ENCODE data around the gene GFRA3.
"Not testable (repeated sequence)": the region's sequence is repeated elsewhere in the genome, so short reads cannot be mapped to it uniquely, and the experiment has no call there.

The GFRA3 gene, protein sequence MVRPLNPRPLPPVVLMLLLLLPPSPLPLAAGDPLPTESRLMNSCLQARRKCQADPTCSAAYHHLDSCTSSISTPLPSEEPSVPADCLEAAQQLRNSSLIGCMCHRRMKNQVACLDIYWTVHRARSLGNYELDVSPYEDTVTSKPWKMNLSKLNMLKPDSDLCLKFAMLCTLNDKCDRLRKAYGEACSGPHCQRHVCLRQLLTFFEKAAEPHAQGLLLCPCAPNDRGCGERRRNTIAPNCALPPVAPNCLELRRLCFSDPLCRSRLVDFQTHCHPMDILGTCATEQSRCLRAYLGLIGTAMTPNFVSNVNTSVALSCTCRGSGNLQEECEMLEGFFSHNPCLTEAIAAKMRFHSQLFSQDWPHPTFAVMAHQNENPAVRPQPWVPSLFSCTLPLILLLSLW

DNA sequence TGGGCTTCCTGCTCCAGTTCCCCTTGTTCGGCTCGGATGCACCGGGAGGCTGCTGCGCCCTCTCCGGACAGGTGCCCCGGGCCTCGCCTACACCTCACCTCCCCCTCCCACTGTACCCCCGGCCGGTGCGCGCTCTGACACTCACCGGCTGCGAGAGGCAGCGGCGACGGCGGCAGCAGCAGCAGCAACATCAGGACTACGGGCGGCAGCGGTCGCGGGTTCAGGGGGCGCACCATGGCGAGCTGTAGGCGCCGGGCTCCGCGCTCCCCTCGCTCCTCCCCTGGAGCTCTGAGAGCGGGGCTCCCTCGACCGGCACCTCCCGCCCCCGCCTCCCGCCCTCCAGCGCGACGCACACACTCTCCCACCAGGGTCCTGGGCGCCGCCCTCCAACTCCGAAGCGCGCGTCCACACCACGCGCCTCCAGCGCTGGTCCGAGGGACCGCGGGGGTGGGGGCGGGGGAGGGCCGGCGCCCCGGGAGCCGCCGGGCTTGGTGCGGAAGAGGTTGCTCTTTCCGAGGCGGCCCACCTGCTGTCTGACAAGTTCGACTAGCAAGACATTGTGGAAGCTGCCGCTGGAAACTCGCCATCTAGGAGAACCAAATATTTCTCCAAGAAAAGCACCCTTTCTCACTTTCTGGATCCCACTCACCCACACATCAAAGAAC is at the start of gene GFRA3:
Gene GFRA3 (minus strand): TSS at position 433 of the 665 bp plus-strand sequence. CDS start 197 bp downstream, at position 236.
- no peak for DNase-seq

DNA sequence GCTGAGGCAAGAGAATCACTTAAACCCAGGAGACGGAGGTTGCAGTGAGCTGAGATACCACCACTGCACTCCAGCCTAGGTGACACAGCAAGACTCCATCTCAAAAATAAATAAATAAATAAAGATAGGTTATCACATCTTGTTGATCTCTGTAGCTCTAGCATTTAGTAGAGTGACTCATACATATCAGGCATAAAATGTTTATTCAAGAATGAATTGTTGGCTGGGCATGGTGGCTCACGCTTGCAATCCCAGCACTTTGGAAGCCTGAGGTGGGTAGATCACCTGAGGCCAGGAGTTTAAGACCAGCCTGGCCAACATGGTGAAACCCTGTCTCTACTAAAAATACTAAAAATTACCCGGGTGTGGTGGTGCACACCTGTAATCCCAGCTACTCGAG is 43.8 kb upstream of the GFRA3 start:
- not testable (repeated sequence) for DNase-seq

DNA sequence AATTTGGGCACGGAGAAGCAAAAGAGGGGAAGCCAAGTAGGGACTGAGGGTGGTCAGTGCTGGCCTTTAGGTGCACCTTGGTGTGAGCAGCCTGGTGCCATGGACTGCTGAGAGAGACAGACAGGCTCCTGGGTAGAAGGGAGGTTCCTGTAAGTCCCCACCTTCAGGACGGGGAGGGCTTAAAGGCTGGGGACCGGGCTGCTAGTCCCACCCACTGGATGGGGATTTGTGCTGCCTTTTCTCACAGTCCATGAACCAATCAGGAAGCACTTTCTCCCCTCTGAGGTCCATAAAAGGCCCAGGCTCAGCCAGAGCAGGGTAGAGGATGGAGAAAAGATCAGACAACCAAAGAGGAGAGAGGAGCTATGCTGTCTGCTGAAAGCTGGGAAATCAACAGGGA is 41.9 kb upstream of the GFRA3 start:
- no peak for DNase-seq

DNA sequence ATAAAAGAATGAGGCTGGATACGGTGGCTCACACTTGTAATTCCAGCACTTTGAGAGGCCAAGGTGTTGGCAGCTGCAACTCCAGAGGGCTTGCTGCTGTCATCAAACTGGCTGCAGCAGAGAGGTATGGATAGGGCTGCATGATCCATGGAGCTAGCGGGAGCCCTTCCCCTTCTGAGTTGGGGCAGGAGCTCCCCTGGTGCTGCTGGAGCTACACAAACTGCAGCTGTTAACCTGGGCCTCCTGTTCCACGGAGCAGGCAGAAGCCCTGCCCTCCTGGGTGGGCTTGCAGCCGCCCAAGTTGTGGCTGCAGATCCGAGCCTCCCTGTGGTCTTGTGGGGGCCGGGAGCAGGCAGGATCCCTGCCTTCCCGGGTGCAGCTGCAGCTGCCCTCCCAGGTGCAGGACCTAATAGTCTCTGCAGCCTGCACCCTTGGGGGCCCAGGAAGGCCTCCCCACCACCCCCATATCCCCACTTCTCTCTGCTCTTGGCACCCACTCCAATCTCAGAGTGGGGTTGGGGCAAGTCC is 41.4 kb upstream of the GFRA3 start:
- DNase-seq: no peak

DNA sequence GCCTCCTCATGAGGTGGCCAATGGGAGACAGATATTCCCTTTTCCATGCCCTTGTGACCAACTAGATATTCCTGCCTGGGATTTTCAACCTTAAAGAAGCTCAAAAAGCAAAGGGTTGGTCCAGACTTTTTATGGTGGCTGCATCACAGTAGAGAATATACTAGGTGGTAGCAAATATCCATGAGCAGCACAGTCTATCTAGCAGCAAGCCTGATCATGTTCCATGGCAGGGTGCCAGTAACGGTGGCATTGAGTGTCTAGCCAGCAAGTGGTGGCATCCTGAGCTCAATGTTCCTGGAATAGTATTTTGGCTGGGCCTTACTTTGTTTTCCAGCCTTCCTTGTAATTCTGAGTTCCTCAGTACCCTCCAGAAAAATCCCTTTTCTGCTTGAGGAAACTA is 31.4 kb upstream of the GFRA3 start:
- peak; percentile 19 for DNase-seq

DNA sequence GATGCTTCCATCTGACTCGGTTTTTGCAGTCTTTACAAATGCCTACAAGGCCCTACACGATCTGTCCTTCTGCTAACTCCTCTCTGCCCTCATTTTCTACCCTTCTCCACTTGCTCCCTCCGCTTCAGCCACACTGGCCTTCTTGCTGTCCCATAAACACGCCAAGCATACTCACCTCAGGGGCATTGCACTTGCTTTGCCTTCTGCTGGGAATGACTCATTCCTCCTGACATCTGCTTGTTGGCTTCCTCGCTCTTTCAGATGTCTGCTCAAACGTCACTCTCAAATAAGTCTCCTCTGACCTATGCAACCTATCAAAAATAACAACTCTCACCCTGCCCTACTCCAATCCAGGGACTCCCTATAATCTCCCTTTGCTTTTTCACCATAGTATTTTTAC is 29.0 kb upstream of the GFRA3 start:
- no peak for DNase-seq

DNA sequence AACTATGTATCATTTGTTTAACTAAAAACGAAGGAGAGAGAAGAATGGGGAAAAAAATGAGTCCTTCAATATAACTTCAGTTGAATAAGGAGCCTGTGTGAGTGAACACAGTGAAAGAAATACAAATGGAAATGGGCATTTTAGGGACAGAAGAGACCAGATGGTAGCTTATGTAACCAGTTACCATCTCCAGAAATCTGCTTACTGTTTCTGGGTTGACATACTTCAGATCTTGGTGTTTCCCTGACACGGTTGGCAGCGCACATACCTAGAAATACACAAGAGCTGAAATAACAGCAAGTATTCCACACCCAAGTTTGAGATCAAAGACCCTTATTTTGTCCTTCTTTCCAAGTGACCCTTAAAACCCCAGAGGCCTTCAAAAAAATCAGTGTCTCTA is 14.9 kb upstream of the GFRA3 start:
- no peak for DNase-seq

DNA sequence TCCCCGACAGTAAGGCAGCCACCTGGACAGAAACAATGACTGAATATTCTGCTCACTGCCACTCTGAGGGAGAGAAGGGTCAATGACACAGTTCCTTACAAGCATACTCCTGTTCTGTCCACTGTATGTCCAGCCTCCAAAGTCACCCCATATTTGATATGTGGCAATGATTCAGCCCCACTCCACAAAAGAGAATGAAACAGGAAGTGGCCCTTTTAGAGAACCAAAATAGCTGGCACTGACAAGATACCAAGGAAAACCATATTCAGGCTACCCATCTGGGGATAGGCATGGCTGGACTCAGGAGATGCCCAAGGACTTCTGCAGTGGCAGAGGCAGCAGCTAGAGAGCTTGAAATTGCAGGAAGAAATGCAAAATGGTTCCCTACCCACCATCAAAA is 12.8 kb upstream of the GFRA3 start:
- DNase-seq: no peak

DNA sequence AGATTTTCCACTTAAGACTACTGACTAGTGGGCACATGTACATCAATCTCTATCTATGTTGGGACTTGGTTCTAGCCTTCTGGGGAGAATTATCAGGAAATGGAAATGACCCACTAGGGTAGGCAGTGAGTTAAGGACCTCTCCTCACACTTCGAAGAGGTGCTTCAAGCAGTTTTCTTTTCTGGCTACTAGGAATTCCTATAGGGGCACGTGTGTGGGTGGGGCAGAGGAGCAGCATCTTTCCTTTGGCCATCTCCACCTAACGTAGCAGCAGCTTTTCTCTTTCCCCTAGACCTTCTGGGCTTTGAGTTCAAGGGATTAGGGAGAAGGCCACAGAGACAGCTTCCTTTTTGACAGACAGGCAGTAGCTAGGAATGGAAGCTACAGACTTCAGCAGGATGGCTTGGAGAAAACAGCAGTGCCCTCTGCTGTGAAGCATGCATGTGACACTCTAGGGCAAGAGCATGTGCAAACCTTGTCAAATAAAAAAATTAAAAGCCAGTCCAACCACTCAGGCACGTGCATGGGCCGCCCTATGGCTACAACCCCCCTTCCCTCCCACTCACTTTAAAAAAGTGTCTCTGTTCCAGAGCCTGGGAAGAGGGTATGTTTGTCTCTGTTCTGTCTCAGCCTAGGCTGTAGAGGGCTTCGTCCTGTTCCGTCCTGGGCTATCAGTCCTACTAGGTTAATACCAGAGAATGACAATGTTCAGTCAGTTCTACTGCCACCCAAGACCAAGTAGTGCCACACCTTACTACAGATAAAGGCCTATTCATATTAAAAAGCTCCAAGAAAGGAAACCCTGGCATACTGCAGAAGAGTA is 8.7 kb upstream of the GFRA3 start:
- no peak for DNase-seq

DNA sequence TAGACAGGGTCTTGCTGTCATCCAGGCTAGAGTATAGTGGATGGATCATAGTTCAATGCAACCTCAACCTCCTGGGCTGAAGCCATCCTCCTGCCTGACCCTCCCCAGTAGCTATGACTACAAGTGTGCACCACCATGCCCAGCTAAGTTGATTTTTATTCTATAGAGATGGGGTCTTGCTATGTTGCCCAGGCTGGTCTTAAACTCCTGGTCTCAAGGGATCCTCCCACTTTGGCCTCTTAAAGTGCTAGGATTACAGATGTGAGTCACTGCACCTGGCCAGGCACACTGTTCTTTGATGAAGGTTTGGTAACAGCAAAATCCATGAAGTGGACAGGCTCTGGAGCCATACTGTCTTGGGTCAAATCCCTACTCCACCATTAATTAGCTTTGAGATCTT is 6.5 kb upstream of the GFRA3 start:
- DNase-seq: no peak

DNA sequence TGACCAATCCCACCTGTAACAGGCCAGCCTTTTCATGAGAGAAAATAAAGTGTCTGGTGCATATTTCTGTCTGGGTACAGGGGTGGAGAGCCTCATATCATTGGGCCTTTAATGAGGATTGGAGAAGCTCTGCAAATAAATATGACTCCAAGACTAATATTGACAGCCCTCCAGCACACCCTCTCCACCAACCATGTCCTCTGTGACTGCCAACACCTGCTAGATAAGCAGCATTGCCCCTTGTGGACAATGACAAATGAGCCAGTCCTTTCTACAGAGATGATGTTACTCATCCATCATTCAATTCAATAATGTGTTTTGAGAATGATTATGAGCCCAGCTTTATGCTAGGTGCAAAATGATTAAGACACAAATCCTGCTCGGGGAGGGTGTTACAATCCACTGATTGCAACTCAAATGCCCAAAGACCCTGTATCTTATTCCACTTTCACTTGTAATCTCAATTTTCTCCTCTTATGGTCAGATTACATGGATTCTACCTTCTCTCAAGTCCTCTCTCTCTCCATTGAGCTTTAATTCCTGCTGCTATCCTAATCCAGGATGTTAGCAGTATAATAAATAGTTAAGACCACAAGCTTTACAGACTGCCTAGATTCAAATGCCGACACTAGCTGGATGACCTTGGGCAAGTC is 2.1 kb upstream of the GFRA3 start:
- no peak for DNase-seq

DNA sequence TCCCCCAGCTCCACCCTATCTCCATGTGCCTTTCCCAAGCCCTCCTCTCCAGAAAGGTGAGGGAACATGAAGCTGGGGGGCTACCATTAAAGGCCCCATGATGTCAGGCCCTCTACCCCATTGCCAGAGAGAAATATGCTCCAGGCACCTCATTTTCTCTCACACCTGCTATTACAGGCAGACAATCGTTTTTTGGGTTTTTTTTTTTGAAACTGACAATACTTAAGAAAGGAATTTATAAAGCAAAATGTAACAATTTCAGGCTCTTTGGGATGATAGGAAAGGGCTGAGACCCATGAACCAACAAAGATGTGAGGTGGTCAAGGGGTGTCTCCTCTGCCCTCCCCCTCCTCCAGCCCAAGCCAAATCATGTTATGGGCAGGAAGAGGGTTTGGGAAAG is 1.5 kb upstream of the GFRA3 start:
- no peak for DNase-seq

DNA sequence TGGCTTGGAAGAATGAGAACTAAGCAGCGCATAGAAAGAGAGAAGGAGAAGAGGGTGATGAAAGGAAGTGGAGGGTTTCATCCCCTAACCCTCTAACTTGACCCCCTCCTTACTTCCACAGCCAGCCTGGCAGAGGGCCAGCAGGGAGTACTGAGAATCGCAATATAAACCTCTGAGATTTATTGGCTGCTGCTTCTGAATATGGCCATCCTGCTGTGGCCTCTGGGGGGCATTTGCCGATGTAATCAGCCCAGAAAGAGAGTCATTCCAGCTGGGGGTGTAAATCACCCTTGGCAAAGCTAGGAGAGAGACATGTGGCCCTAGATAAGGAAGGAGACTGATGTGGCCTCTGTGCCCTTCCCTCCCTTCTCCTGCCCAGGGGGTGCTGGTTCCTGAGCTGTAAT is 960 bp upstream of the GFRA3 start:
- no peak for DNase-seq

DNA sequence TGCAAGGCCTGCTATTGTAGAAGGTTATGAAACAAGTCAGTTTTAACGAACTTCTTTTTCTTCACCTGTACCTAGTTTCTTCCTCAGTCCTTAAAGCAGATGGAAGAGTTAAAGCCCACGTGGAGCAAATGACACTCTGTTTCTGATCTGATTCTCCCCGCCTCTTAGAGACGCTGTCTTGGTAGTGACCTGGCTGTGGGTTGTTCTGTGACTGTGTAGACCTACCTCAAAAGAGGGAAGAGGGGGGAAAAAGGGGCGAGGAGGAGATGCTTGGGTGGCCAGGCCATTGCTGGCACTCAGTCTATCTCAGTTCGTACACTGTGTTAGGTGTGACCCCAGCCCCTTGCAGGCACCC is 610 bp downstream of the GFRA3 start:
- no peak for DNase-seq

DNA sequence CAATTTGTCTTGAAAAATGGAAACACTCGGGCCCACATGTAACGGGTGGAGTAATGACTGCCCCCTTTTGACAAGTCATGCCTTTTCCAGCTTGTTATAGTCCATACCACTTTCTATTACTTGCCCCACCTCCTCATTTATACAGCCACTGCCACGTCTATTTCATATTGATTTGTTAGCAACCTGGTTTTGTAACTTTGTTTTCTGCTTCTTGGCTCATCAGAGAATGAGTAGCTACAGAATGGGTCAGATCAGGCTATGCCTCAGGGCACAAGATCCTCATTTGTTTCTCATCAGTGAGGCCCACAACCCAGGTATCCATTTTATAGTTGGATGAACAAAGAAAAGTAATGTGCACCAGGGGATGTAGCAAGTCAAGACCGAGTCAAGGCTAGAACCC is 1.7 kb downstream of the GFRA3 start:
- no peak for DNase-seq

DNA sequence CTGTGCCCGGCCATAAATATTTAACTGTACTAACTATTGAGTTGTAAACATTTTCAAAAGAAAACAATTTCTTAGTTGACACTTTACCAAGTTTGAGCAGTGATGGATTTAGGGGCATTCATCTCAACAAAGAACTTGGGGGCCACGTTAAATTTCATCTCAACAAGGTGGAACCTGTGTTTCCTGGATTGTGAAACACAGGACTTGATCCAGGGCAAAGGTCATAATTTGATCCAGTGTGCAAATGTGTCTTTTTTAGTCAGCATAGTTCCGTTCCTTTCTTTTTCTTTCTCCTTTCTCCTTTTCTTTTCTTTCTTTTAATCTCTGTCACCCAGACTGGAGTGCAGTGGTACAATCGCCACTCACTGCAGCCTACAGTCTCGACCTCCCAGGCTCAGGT is 3.1 kb downstream of the GFRA3 start:
- DNase-seq: no peak

DNA sequence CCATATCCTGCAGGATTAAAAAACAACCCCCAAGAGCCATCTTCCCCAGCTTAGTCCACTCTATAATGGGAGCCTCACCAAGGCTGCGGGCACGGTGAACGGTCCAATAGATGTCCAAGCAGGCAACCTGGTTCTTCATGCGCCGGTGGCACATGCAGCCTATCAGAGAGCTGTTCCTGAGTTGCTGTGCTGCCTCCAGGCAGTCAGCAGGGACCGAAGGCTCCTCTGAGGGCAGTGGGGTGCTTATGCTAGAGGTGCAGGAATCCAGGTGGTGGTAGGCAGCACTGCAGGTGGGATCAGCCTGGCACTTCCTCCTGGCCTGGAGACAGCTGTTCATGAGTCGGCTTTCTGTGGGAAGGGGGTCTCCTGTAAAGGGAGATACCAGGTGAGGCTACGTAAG is 10.2 kb downstream of the GFRA3 start:
- DNase-seq: no peak

DNA sequence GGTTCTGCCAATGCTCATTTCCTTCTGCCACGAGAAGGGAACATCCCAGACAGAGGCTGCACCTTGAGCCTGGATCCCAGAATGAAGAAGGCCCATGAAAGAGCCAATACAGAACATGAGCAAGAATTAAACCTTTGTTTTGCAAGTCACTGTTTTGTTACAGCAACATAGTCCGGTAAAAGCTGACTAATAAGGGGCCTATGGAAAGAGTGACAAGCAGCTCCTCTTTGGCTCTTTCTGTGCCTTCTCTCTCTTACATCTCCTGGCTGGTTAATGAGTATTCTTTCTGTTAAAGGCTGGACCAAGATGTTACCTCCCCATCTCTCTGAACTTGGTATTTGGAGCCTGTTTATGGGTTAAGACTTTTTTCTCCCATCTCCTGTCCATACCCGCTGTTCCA is 10.8 kb downstream of the GFRA3 start:
- no peak for DNase-seq

DNA sequence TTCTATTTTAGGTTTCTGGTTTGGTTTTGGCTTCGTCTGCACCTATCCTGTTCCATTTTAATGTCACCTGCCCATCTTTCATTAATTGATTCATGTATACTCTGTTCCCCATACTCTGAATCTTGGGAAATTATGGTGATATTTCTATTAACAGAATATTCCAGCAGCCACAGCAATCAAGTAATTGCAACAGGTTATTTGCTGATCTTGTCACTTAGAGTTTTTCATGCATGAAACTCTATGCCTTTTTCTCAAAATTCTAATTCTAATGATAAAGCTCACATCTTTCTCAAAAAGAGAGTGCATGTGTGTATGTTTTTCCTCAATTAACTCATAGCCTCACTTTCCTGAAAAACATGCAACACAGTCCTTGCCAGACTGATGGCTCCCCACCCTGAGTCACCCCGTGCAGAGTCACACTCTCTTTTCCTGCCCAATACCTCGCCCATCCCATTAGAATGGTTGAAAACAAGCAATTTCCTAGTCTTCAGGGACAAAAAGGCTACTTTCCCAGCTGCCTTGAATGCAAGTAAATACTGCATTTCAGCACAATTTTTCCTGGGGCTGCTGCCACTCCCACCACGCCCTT is 15.6 kb downstream of the GFRA3 start:
- DNase-seq: no peak

DNA sequence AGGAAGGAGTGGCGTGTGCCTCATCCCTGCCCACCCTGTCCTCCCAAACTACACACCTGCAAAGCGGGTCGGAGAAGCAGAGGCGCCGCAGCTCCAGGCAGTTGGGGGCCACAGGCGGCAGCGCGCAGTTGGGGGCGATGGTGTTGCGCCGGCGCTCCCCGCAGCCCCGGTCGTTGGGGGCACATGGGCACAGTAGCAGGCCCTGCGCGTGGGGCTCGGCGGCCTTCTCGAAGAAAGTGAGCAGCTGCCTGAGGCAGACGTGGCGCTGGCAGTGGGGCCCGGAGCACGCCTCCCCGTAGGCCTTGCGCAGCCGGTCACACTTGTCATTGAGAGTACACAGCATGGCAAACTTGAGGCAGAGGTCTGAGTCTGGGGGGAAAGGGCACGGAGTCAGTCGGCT is 16.8 kb downstream of the GFRA3 start:
- no peak for DNase-seq

DNA sequence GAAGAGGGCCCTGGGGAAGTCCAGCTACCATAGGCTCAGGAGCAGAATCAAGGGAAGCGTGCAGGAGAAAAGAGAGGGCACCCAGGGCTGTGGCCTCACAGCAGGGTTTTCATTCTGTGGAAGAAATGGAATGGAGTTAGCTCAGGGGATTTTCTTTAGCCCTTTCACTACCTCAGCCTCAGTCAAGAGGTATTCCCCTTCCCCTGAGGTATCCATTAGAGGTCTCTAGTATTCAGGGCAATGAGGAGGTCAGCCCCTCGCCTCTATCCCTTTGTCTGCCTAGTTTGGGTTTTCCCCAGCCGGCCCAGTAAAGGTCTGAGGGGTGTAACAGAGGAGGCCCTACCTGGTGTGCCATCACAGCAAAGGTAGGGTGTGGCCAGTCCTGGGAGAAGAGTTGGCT is 21.5 kb downstream of the GFRA3 start:
- no peak for DNase-seq

DNA sequence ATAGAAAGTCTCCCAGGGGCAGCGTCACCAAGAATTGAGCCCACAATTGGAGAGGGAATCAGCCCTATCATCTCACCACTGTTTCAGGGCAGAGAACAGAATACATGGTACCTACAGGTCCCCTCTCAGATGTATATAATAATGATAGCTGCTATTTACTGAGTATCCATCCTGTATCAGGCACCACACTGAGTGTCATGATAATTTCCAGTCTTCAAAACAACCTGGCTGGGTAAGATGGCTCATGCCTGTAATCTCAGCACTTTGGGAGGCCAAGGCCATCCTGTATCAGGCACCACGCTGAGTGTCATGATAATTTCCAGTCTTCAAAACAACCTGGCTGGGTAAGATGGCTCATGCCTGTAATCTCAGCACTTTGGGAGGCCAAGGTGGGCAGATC is 26.6 kb downstream of the GFRA3 start:
- not testable (repeated sequence) for DNase-seq

DNA sequence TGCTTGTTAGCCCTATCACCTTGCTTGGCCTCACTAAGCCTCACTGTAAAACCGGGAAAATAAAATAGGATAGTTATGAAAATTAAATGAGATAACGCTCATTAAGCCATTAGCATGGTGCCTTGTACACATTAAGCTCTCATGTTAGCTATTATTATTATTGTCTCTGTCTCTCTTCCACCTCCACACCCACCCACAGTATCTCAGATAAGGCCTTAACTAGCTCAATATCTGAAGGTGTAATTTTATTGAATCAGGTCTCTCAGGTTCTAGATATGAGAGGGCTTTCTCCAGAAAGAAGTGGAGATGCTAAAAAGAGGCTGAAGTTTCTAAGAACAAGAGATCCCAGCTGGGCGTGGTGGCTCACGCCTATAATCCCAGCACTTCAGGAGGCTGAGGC is 27.6 kb downstream of the GFRA3 start:
- DNase-seq: no peak
